DMS79 treated with DMSO at 0.1 percent for 48 hours (cell line): Measurements from ENCODE around the gene FRA10AC1.
"Not testable (repeated sequence)": the region's sequence is repeated elsewhere in the genome, so short reads cannot be mapped to it uniquely, and the experiment has no call there.

Experiments
- DNase-seq: peaks from one replicate; lab custom pipeline; 2025; lab: John Stamatoyannopoulos, UW

FRA10AC1 gene

GRCh38 chr10:93703066-93703465 is 674 bp upstream of the FRA10AC1 start:
- peak; percentile 34 for DNase-seq

GRCh38 chr10:93701866-93702209 is 554 bp downstream of the FRA10AC1 start:
- DNase-seq, result peak; percentile 20

- no peak for DNase-seq
Measured at GRCh38 chr10:93697207-93697606, 5.2 kb downstream of the FRA10AC1 start.

- not testable (repeated sequence) for DNase-seq
Measured at GRCh38 chr10:93696582-93696981, 5.8 kb downstream of the FRA10AC1 start.

GRCh38 chr10:93695740-93696139 is 6.7 kb downstream of the FRA10AC1 start:
- no peak for DNase-seq

GRCh38 chr10:93687737-93688136 is 14.7 kb downstream of the FRA10AC1 start:
- no peak for DNase-seq

GRCh38 chr10:93680412-93681047 is 21.9 kb downstream of the FRA10AC1 start:
- peak; percentile 1 for DNase-seq

GRCh38 chr10:93678805-93679587 is 23.4 kb downstream of the FRA10AC1 start:
- DNase-seq, result no peak

GRCh38 chr10:93678386-93678785 is 24.0 kb downstream of the FRA10AC1 start:
- DNase-seq, result no peak

- no peak for DNase-seq
Measured at GRCh38 chr10:93673791-93674190, 28.6 kb downstream of the FRA10AC1 start.

- DNase-seq, result no peak
Measured at GRCh38 chr10:93672890-93673289, 29.5 kb downstream of the FRA10AC1 start.

GRCh38 chr10:93672022-93672678 is 30.2 kb downstream of the FRA10AC1 start:
- no peak for DNase-seq

- DNase-seq, result no peak
Measured at GRCh38 chr10:93671042-93671441, 31.4 kb downstream of the FRA10AC1 start.

GRCh38 chr10:93670372-93670771 is 32.0 kb downstream of the FRA10AC1 start:
- no peak for DNase-seq

- DNase-seq, result no peak
Measured at GRCh38 chr10:93667795-93668194, 34.6 kb downstream of the FRA10AC1 start.

- no peak for DNase-seq
Measured at GRCh38 chr10:93666030-93666429, 36.4 kb downstream of the FRA10AC1 start.

GRCh38 chr10:93657757-93658156 is 44.6 kb downstream of the FRA10AC1 start:
- DNase-seq, result no peak

GRCh38 chr10:93656155-93656554 is 46.2 kb downstream of the FRA10AC1 start:
- DNase-seq, result no peak

GRCh38 chr10:93654201-93654600 is 48.2 kb downstream of the FRA10AC1 start:
- DNase-seq, result no peak

GRCh38 chr10:93652857-93653256 is 49.5 kb downstream of the FRA10AC1 start:
- no peak for DNase-seq

GRCh38 chr10:93639791-93640190 is 62.6 kb downstream of the FRA10AC1 start:
- no peak for DNase-seq

- no peak for DNase-seq
Measured at GRCh38 chr10:93630625-93631557, 71.5 kb downstream of the FRA10AC1 start.
